Adrenal gland (tissue), 5 donors: ENCODE results near the gene HPSE2.

Experiments
- POLR2A ChIP-seq, 2 donors: fragments of 450-650 bp; IDR thresholded peaks; one replicate each; pipeline ENCODE4 v1.6.1; 2017; ENCODE audit warnings: antibody characterized with exemption in 2 of 2, mild to moderate bottlenecking in 2 of 2, moderate library complexity in 1 of 2
- TF ChIP-seq, protein P1 (sequence below), 6 experiments: fragments of 450-650 bp in 4 of 6; fragments of 200-600 bp in 2 of 6; sonication (generic) in 1 of 6; IDR thresholded peaks; 1 replicate in 5 of 6; 2 replicates in 1 of 6; pipeline versions ENCODE4 v1.5.1 to v1.8.0; 2016 to 2021; ENCODE audit warnings: antibody characterized with exemption in 6 of 6, mild to moderate bottlenecking in 2 of 6, moderate library complexity in 1 of 6
- donor health status: DM: no; HTN: no; CAD: no.

DNA sequence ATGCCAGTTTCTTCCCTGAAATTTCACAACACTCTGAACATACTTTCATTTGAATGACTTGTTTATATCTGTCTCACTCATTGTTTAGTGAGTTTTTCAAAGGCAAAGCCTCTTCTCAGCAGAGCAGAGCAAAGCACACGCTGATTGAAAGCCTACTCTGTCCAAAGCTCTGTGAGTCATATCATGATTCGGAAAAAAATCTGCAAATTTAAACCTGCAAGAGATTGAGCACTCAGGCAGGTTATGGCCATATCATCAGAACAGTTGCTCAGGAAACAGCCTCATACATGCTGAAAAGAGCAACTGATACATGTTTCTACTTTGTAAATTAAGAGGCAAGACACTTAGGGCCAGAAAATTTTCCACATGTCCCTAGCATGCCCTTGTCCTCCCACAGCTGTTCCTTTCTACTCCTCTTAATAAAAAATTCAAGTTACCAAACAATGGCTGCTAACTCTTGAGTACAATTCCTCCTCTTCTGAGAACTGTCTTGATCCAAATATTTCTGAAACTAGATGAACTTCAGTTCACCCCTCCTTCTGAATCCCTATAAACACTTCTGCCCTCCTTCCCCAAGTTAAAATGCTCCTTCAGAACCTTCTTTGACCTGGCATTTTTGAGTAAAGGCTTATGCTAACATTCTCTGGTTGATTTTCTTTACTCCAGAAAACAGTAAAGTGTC is 648.4 kb downstream of the HPSE2 start:
- TF ChIP-seq, protein P1, sequence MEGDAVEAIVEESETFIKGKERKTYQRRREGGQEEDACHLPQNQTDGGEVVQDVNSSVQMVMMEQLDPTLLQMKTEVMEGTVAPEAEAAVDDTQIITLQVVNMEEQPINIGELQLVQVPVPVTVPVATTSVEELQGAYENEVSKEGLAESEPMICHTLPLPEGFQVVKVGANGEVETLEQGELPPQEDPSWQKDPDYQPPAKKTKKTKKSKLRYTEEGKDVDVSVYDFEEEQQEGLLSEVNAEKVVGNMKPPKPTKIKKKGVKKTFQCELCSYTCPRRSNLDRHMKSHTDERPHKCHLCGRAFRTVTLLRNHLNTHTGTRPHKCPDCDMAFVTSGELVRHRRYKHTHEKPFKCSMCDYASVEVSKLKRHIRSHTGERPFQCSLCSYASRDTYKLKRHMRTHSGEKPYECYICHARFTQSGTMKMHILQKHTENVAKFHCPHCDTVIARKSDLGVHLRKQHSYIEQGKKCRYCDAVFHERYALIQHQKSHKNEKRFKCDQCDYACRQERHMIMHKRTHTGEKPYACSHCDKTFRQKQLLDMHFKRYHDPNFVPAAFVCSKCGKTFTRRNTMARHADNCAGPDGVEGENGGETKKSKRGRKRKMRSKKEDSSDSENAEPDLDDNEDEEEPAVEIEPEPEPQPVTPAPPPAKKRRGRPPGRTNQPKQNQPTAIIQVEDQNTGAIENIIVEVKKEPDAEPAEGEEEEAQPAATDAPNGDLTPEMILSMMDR (IDR thresholded peaks at IDR 0.05), result no peak
- TF ChIP-seq POLR2A (IDR thresholded peaks at IDR 0.05), result no peak
